ENCODE results near the gene TMEM147. TPM values are rescaled to one million over a fixed set of nuclear protein-coding genes. Genes with fewer than 3 reads are reported as not detected.

TMEM147 gene
- total RNA-seq, 2 donors from 2014 or later: 25.3 to 34.4 TPM

DNA sequence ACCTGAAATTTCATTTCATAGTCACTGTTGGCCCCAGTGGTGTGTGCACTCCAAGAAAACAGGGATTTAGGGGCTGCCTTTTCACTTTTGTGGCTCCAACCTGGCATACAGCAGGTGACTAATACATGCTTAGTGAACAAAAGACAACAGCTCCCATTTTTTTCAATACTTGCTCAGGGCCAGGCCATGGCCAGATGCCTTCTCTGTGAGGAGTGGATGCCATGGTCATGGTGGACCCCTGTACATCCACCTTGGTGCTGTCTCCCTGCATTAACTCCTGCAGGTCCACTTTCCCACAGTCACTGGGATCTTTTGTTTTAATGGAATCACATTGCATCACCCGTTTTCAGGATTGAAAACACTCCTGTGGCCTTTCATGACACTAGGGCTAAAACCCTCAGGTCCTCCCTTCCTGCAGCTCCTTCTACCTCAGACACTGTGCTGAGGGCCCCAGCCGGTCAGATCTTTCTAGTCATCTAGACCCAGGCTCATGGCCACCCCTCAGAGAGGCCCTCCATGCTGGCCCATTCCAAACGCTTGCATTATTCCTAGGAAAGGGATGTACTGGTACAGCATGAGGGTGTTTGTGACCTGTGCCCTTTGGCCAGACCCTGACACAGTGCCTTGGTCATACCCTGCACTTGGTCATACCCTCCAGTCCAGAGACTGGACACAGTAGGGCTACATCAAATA is 1.2 kb upstream of the TMEM147 start:
- DNase-seq (ENCODE audit: low spot score): no peak
- H3K27ac Mint-ChIP-seq: peak overlapping the region; percentile 85 to 88
- peak overlapping the region; percentile 94 for H3K4me3 Mint-ChIP-seq
- H3K27me3 Mint-ChIP-seq: no peaks in the 10 kb centered on the region
- no peak for ATAC-seq
- H3K9me3 Mint-ChIP-seq: no peaks in the 10 kb centered on the region
- H3K4me1 Mint-ChIP-seq (ENCODE audit: low read depth in 2 of 2): peaks cover 25 to 29% of the 10 kb centered on the region in 2 donors
- no peaks in the 10 kb centered on the region for H3K36me3 Mint-ChIP-seq

- H3K27ac Mint-ChIP-seq: peak overlapping the region; percentile 85 to 88
- peak; percentile 75 for DNase-seq (ENCODE audit: low spot score)
- peak overlapping the region; percentile 94 for H3K4me3 Mint-ChIP-seq
- H3K4me1 Mint-ChIP-seq (ENCODE audit: low read depth in 2 of 2): peaks cover 27 to 28% of the 10 kb centered on the region in 2 donors
- H3K27me3 Mint-ChIP-seq: no peaks in the 10 kb centered on the region
- ATAC-seq: peak; percentile 84 to 86
- no peaks in the 10 kb centered on the region for H3K9me3 Mint-ChIP-seq
- H3K36me3 Mint-ChIP-seq: no peaks in the 10 kb centered on the region
These were observed 492 bp downstream of the TMEM147 start for GRCh38 chr19:35545855-35546381.

- H3K27me3 Mint-ChIP-seq: no peaks in the 10 kb centered on the region
- DNase-seq (ENCODE audit: low spot score) (no peak), ATAC-seq (no peak)
- peak overlapping the region; percentile 94 for H3K4me3 Mint-ChIP-seq
- H3K36me3 Mint-ChIP-seq: no peaks in the 10 kb centered on the region
- no peaks in the 10 kb centered on the region for H3K9me3 Mint-ChIP-seq
- H3K4me1 Mint-ChIP-seq (ENCODE audit: low read depth in 2 of 2): peaks cover 27 to 28% of the 10 kb centered on the region in 2 donors
- H3K27ac Mint-ChIP-seq: peak overlapping the region; percentile 85 to 88
These were observed 1.1 kb downstream of the TMEM147 start for GRCh38 chr19:35546532-35546931.

DNA sequence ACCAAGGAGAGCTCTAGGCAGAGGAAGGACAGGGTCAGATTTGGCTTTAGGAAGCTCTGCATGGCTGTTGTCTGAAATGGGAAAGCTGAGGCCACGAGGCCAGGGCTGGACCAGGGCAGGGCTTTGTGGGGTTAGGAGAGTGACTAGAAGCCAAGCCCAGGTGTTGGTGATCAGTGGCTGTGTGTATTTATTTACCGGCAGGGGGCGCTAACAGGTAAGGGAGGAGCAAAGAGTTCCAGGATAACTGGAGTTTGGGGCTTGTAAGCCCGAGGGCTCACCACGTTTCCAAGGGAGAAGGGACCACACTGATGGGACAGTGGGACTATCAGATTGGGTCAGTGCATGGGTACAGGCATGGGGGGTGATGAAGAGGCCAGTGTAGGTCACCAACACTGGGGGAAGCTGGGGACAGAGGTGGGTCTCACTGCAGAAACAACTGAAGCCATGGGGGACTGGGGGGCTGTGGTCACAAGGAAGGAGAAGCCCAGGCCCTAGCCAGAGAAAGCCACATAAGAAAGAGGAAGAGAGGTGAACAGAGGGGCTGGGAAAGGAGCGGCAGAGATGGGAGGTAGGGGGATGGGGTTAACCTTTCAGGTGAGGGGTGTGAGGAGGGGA is 3.9 kb downstream of the TMEM147 start:
- DNase-seq (ENCODE audit: low spot score) (no peak), ATAC-seq (no peak)
- H3K4me1 Mint-ChIP-seq (ENCODE audit: low read depth in 2 of 2): peaks cover 27% of the 10 kb centered on the region in 2 donors
- H3K27ac Mint-ChIP-seq: no peak overlapping the region
- no peaks in the 10 kb centered on the region for H3K9me3 Mint-ChIP-seq
- peaks cover 0 to 6% of the 10 kb centered on the region in 2 donors for H3K27me3 Mint-ChIP-seq
- no peak overlapping the region for H3K4me3 Mint-ChIP-seq
- H3K36me3 Mint-ChIP-seq: no peaks in the 10 kb centered on the region

DNA sequence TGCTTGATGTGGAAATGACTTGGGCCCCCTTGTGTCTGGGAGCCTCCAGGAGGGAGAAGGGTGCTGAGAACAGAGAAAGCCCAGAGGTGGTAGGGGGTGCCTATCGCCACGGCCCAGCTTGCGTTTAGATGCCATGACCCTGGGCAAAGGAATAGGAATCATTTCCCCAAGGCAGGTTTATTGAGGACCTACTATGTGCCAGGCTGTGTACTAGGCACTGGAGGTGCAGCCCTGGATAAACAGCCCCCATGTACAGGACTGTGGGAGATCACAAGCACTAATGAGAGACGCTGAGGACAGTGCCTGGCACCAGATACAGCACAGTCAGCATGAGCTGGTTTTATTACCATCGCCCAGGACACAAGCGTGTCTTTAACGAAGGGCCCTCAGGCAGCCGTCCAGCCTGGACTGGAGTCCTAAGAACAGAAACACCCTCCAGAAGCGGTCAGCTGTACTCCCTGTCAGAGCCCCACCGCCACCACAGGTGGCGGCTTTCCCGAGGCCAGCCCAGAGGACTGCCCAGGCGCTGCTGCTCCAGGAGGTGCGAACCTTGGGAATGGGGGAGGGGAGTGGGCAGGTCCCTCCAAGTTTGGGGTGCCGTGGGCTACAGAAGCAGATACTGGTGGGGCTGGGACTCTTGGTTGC is 4.6 kb downstream of the TMEM147 start:
- Mint-ChIP-seq H3K9me3 (no peaks in the 10 kb centered on the region), H3K27me3 (peaks cover 0 to 11% of the 10 kb centered on the region in 2 donors), H3K4me1 (ENCODE audit: low read depth in 2 of 2) (peaks cover 20 to 23% of the 10 kb centered on the region in 2 donors), H3K4me3 (no peak overlapping the region), H3K27ac (no peak overlapping the region), H3K36me3 (no peaks in the 10 kb centered on the region)
- DNase-seq (ENCODE audit: low spot score) (no peak), ATAC-seq (no peak)

- Mint-ChIP-seq H3K27me3 (peaks cover 8 to 11% of the 10 kb centered on the region in 2 donors), H3K27ac (no peak overlapping the region), H3K4me1 (ENCODE audit: low read depth in 2 of 2) (peaks cover 17 to 19% of the 10 kb centered on the region in 2 donors), H3K9me3 (no peaks in the 10 kb centered on the region), H3K36me3 (no peaks in the 10 kb centered on the region), H3K4me3 (no peak overlapping the region)
- DNase-seq (ENCODE audit: low spot score) (no peak), ATAC-seq (no peak)
These were observed 5.8 kb downstream of the TMEM147 start for GRCh38 chr19:35551091-35551810.

DNA sequence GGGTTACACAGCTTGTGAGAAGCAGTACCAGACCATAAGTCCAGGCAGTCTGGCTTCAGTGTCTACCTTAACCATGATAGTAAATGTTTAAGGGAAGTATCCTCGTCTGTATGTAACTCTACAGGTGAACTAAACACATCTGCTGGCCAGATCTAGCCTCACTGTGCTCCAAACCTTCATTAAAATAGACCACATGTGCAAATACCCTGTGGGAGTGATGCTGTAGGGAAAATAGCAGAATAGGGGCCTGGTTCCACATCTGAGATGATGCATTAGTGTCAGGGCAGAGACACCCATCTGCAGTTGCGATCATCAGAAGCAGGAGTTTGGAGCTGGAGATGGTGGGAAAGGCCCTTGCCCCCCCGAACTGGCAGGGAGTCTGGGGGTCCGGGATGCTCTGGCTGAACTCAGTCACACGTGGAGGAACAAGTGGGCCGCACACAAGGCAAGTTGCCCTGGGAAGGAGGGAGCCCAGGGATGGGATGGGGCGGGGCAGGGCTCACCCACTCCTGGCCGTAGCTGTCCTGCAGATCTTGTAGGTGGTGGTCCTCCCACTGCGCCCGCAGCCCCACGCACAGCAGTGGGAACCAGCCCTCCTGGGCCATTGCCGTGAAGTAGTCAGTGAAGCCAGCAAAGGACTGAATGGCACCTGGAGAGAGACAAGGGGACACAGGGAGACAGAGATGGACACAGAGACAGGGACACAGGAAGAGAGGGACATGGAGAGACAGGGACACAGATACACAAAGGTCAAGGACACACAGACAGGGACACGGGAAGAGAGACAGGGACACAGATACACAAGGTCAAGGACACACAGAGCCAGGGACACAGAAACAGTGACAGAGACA is 7.3 kb downstream of the TMEM147 start:
- H3K4me3 Mint-ChIP-seq: no peak overlapping the region
- no peak overlapping the region for H3K27ac Mint-ChIP-seq
- no peaks in the 10 kb centered on the region for H3K9me3 Mint-ChIP-seq
- ATAC-seq (no peak), DNase-seq (ENCODE audit: low spot score) (no peak)
- peaks cover 12 to 15% of the 10 kb centered on the region in 2 donors for H3K4me1 Mint-ChIP-seq (ENCODE audit: low read depth in 2 of 2)
- H3K27me3 Mint-ChIP-seq: peaks cover 15 to 19% of the 10 kb centered on the region in 2 donors
- H3K36me3 Mint-ChIP-seq: peaks cover 5% of the 10 kb centered on the region

- Mint-ChIP-seq H3K27ac (no peak overlapping the region), H3K4me1 (ENCODE audit: low read depth in 2 of 2) (peaks cover 12 to 17% of the 10 kb centered on the region in 2 donors), H3K27me3 (peaks cover 15 to 19% of the 10 kb centered on the region in 2 donors), H3K9me3 (no peaks in the 10 kb centered on the region), H3K4me3 (no peak overlapping the region), H3K36me3 (peaks cover 5% of the 10 kb centered on the region)
- DNase-seq (ENCODE audit: low spot score) (no peak), ATAC-seq (no peak)
These were observed 8.1 kb downstream of the TMEM147 start for GRCh38 chr19:35553385-35554000.

- Mint-ChIP-seq H3K4me1 (ENCODE audit: low read depth in 2 of 2) (peaks cover 10 to 13% of the 10 kb centered on the region in 2 donors), H3K36me3 (peaks cover 5% of the 10 kb centered on the region), H3K27me3 (peaks cover 15 to 19% of the 10 kb centered on the region in 2 donors), H3K4me3 (no peak overlapping the region), H3K27ac (no peak overlapping the region), H3K9me3 (no peaks in the 10 kb centered on the region)
- ATAC-seq (no peak), DNase-seq (ENCODE audit: low spot score) (no peak)
These were observed 8.7 kb downstream of the TMEM147 start for GRCh38 chr19:35554076-35554475.

GRCh38 chr19:35555301-35556005 is 10.0 kb downstream of the TMEM147 start:
- ATAC-seq: no peak
- Mint-ChIP-seq H3K27me3 (peaks cover 23 to 32% of the 10 kb centered on the region in 2 donors), H3K36me3 (peaks cover 5% of the 10 kb centered on the region)

DNA sequence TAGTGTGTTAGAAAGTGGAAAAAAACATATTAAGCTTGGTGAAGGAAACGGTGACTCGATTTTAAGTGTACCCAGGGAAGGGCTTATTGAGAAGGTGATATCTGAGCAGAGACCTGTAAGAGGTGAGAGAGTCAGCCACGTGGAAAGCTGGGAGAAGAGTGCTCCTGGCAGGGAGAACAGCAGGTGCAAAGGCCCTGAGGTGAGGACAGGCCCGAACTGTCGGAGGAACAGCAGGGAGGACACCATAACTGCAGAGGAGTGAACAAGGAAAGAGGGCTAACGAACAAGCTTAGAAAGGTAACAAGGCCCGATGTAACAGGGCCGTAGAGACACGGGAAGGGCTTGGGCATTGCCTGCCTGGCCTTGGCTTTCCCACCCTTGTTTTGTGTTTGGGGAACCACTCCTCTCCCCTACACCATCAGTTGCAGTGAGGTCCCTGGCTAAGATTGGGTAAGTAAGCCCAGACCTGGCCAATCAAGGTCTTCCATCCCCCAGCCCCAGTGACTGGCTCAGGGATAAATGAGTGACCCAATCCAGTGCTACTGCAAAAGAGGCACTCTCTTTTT is 10.7 kb downstream of the TMEM147 start:
- peak overlapping the region; percentile 19 for H3K4me3 Mint-ChIP-seq
- no peak for ATAC-seq
- DNase-seq (ENCODE audit: low spot score): peak; percentile 55
- H3K27me3 Mint-ChIP-seq: peaks cover 26 to 38% of the 10 kb centered on the region in 2 donors
- H3K9me3 Mint-ChIP-seq: no peaks in the 10 kb centered on the region
- peaks cover 5% of the 10 kb centered on the region for H3K36me3 Mint-ChIP-seq
- H3K27ac Mint-ChIP-seq: no peak overlapping the region
- H3K4me1 Mint-ChIP-seq (ENCODE audit: low read depth in 2 of 2): peaks cover 6 to 18% of the 10 kb centered on the region in 2 donors

More at GRCh38 chr19:35555301-35556005, 10.0 kb downstream of the TMEM147 start:
- H3K9me3 Mint-ChIP-seq: no peaks in the 10 kb centered on the region
- peaks cover 6 to 18% of the 10 kb centered on the region in 2 donors for H3K4me1 Mint-ChIP-seq (ENCODE audit: low read depth in 2 of 2)
- no peak overlapping the region for H3K4me3 Mint-ChIP-seq
- peak; percentile 50 for DNase-seq (ENCODE audit: low spot score)
- no peak overlapping the region for H3K27ac Mint-ChIP-seq

Data from natural killer cell treated with Interleukin-12 subunit alpha and Interleukin-12 subunit beta and Interleukin-15 and Interleukin-18, amount 100 ng/mL, for 72 hours (primary cell).